ENCODE results near the gene NAPG.
A peak's percentile ranks its signal among the peaks of the same experiment; 100 is the strongest.
"Not testable (repeated sequence)": the region's sequence is repeated elsewhere in the genome, so short reads cannot be mapped to it uniquely, and the experiment has no call there.

Gene NAPG

DNA sequence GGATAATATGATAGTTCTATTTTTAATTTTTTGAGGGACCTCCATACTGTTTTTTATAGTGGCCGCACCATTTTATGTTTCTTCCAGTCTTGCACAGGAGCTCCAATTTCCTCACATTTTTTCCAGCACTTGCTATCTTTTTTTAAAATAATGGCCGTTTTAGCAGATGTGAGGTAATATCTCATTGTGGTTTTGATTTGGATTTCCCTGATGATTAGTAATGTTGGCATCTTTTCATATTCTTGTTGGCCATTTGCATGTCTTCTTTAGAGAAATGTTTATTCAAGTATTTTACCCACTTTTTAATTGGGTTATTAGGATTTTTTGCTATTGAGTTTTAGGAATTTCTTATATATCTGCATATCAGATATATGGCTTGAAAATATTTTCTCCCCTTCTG is 29.9 kb upstream of the NAPG start:
- in situ Hi-C loops (cut with MboI; ENCODE audit: low sequenced_read_pairs) = no loop called here
- no peaks in the 10 kb centered on the region for H3K4me1 ChIP-seq
- H3K27me3 ChIP-seq (ENCODE audit: low read depth) = no peaks in the 10 kb centered on the region
- no peak overlapping the region for H3K4me3 ChIP-seq
- H3K36me3 ChIP-seq (replicated peaks) = no peaks in the 10 kb centered on the region
- DNase-seq (ENCODE audit: low spot score in 2 of 2) = no peak
- H3K9me3 ChIP-seq = no peaks in the 10 kb centered on the region

DNA sequence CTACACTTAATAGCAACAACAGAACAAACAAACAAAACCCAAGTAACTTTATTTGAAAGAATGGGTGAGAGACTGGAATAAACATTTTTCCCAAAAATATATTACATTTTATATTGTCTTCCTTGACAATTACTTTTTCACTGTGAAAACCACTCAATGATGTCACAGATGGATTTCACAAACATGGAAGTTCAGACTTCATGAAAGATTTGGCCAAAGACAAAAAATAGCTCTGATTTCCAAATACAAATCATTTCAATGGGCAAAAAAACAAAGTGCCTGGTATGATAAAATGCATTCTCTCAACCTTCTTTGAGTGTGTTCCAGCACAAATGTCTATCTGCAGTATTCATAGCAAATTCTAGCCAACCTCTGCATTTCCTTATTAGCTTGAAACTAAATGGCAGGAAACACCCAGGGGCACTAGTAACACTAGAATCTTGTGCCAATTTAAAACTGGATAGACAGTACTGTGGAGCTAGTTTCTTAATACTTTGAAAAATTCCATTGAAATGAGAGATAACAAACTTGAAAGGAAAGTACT is 28.5 kb upstream of the NAPG start:
- DNase-seq (ENCODE audit: low spot score in 2 of 2) = no peak
- in situ Hi-C loops (cut with MboI; ENCODE audit: low sequenced_read_pairs) = no loop called here

DNA sequence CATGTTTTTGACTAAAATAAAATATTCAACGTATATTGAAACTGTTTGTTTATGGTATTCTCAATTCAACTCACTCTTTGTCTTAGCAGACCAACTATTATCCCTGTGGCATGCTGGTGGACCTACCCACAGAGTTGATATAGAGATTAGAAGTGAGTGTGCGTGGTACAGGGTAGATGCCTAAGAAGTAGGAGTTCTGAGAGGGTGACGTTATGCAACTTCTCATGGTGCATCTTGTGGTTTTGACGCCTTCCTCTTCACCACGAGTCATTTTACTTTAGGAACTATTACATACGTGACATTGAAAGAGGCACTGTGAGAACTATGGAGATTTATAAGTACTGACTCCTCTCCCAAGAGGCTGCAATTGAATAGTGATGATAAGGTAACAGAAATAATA is 26.6 kb upstream of the NAPG start:
- in situ Hi-C loops (cut with MboI; ENCODE audit: low sequenced_read_pairs) = no loop called here
- Histone ChIP-seq H3K9me3 (no peaks in the 10 kb centered on the region), H3K4me1 (no peaks in the 10 kb centered on the region), H3K27me3 (ENCODE audit: low read depth) (no peaks in the 10 kb centered on the region), H3K4me3 (no peak overlapping the region), H3K36me3 (replicated peaks) (no peaks in the 10 kb centered on the region)
- DNase-seq (ENCODE audit: low spot score in 2 of 2) = no peak

More for the DNA sequence above, 28.5 kb upstream of the NAPG start:
- H3K9me3 ChIP-seq = no peaks in the 10 kb centered on the region
- H3K4me1 ChIP-seq = no peaks in the 10 kb centered on the region
- no peaks in the 10 kb centered on the region for H3K27me3 ChIP-seq (ENCODE audit: low read depth)
- H3K4me3 ChIP-seq = no peak overlapping the region
- no peaks in the 10 kb centered on the region for H3K36me3 ChIP-seq (replicated peaks)

DNA sequence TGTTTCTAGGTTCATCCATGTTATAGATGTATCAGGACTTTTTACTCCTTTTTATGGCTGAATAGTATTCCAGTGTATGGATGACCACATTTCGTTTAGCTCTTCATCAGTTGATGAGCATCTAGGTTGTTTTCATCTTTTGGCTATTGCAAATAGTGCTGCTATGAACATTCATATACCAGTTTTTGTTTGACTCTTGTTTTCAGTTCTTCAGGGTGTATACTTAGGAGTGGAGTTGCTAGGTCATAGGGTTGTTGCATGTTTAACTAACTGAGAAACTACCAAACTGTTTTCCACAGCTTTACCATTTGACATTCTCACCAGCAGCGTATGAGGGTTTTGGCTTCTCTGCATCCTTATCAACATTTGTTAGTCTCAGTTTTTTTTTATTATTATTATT is 25.8 kb upstream of the NAPG start:
- in situ Hi-C loops (cut with MboI; ENCODE audit: low sequenced_read_pairs) = no loop called here
- H3K36me3 ChIP-seq (replicated peaks) = no peaks in the 10 kb centered on the region
- no peaks in the 10 kb centered on the region for H3K27me3 ChIP-seq (ENCODE audit: low read depth)
- no peak overlapping the region for H3K4me3 ChIP-seq
- H3K4me1 ChIP-seq = no peaks in the 10 kb centered on the region
- no peaks in the 10 kb centered on the region for H3K9me3 ChIP-seq
- DNase-seq (ENCODE audit: low spot score in 2 of 2) = no peak

DNA sequence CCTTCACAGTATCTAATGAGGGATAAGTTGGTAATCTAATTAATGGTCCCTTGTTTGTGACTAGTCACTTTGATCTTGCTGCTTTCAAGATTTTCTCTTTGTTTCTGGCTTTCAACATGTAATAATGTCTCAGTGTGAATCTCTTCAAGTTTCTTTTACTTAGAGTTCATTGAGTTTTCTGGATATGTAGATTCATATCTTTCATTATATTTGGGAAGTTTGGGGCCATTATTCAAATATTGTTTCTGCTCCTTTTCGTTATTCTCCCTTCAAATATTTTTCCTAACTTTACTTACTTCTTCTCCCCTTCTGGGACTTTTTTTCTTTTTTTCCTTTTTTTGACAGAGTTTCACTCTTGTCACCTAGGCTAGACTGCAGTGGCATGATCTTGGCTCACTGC is 21.1 kb upstream of the NAPG start:
- in situ Hi-C loops (cut with MboI; ENCODE audit: low sequenced_read_pairs) = no loop called here
- Histone ChIP-seq H3K4me1 (no peaks in the 10 kb centered on the region), H3K9me3 (no peaks in the 10 kb centered on the region), H3K27me3 (ENCODE audit: low read depth) (no peaks in the 10 kb centered on the region), H3K36me3 (replicated peaks) (no peaks in the 10 kb centered on the region), H3K4me3 (no peak overlapping the region)
- no peak for DNase-seq (ENCODE audit: low spot score in 2 of 2)

DNA sequence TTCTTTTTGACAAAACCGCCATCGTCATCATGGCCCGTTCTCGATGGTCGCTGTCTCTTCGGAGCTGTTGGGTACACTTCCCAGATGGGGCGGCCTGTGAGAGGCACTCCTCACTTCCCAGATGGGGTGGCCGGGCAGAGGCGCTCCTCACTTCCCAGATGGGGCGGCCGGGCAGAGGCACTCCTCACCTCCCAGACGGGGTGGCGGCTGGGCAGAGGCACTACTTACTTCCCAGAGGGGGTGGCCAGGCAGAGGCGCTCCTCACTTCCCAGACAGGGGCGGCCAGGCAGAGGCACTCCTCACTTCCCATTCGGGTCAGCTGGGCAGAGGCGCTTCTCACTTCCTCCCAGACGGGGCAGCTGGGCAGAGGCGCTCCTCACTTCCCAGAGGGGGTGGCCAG is 19.9 kb upstream of the NAPG start:
- in situ Hi-C loops (cut with MboI; ENCODE audit: low sequenced_read_pairs); DNase-seq (ENCODE audit: low spot score in 2 of 2); H3K9me3 ChIP-seq; H3K27me3 ChIP-seq (ENCODE audit: low read depth); H3K4me3 ChIP-seq; H3K36me3 ChIP-seq (replicated peaks); H3K4me1 ChIP-seq: not testable (repeated sequence)

DNA sequence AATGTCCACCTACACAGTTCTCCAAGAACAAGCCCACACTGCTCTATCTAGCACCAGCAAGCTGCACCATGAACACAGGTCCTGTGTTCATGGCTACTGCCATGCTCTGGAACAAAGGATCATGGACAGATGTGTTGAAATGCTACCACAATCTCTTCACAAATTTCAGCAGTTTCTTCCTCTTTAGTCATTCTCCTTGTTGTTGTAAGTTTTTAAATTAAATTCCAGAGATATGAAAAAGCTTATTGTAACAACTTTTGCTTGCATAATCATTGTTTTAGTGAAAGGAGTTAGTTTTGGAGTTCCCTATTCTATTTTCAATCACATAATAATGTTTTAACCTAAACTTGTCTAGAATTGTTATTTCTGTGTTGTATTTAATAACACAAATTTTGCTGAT is 17.2 kb upstream of the NAPG start:
- Histone ChIP-seq H3K36me3 (replicated peaks) (no peaks in the 10 kb centered on the region), H3K4me1 (no peaks in the 10 kb centered on the region), H3K27me3 (ENCODE audit: low read depth) (no peaks in the 10 kb centered on the region), H3K4me3 (no peak overlapping the region), H3K9me3 (no peaks in the 10 kb centered on the region)
- in situ Hi-C loops (cut with MboI; ENCODE audit: low sequenced_read_pairs) = no loop called here
- no peak for DNase-seq (ENCODE audit: low spot score in 2 of 2)

DNA sequence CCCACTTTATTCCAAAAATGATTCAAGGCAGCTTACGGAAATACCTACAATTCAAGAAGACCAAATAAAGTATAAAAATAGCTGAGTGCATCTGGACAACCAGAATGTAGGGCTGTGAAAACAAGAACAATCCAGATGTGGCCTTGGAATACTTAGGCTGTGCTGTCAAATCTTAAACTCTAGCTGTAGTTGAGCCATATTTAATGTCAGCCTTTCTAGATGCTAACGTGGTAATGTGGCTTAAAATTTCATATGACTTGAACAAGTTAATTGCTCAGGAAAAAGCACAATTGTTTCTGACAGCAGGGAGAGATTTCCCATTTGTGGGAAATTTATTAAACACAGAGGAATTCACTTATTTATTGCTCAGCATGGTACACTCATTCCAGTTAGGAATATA is 14.6 kb upstream of the NAPG start:
- no peaks in the 10 kb centered on the region for H3K4me1 ChIP-seq
- no peak overlapping the region for H3K4me3 ChIP-seq
- in situ Hi-C loops (cut with MboI; ENCODE audit: low sequenced_read_pairs) = no loop called here
- H3K9me3 ChIP-seq = no peaks in the 10 kb centered on the region
- 0 out of 2 replicates have a peak, but pooled peaks cover 2% of the 10 kb centered on the region for H3K27me3 ChIP-seq (ENCODE audit: low read depth)
- DNase-seq (ENCODE audit: low spot score in 2 of 2) = no peak
- H3K36me3 ChIP-seq (replicated peaks) = no peaks in the 10 kb centered on the region

DNA sequence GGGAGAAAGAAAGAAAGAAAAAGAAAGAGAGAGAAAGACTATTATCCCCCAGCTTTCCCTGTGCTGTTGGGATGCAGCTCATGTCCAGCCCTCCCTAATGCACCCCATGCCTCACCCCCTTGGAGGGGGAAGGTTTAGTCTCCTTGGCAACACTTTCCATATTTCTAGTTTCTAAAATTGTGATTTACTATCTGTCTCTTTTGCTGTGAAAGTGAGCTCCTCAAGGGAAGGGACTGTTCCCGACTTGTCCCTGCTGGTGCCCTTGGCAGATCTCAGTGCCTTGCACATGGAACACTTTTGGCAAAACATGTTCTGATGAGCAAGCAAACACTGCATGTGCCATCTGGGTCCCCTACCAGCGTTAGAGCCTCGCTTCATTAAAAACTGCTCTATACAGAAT is 11.7 kb upstream of the NAPG start:
- Histone ChIP-seq H3K4me3 (no peak overlapping the region), H3K4me1 (no peaks in the 10 kb centered on the region), H3K27me3 (ENCODE audit: low read depth) (0 out of 2 replicates have a peak, but pooled peaks cover 11% of the 10 kb centered on the region), H3K9me3 (no peaks in the 10 kb centered on the region), H3K36me3 (replicated peaks) (no peaks in the 10 kb centered on the region)
- DNase-seq (ENCODE audit: low spot score in 2 of 2) = no peak
- in situ Hi-C loops (cut with MboI; ENCODE audit: low sequenced_read_pairs) = no loop called here

DNA sequence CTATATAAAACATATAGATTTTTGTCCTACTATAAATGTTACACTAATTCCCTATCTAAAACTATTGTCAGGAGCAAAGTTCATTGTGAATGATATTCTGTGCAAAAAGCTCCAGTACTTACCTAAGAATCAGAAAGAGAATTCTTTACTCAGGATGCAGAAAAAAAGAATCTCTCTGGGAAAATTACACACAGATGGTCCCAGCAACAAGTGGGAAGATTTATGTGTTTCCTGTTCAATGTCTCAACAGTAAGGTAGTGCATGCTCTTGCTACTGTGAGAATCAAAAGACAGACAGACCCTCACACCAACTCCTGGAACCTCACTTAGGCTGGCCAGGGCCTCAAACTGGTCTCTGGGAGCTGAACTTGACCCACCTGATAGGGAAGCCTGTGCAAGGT is 11.2 kb upstream of the NAPG start:
- Histone ChIP-seq H3K4me1 (peaks cover under 1% of the 10 kb centered on the region), H3K27me3 (ENCODE audit: low read depth) (0 out of 2 replicates have a peak, but pooled peaks cover 11% of the 10 kb centered on the region), H3K4me3 (no peak overlapping the region), H3K36me3 (replicated peaks) (no peaks in the 10 kb centered on the region), H3K9me3 (no peaks in the 10 kb centered on the region)
- DNase-seq (ENCODE audit: low spot score in 2 of 2) = no peak
- in situ Hi-C loops (cut with MboI; ENCODE audit: low sequenced_read_pairs) = no loop called here

DNA sequence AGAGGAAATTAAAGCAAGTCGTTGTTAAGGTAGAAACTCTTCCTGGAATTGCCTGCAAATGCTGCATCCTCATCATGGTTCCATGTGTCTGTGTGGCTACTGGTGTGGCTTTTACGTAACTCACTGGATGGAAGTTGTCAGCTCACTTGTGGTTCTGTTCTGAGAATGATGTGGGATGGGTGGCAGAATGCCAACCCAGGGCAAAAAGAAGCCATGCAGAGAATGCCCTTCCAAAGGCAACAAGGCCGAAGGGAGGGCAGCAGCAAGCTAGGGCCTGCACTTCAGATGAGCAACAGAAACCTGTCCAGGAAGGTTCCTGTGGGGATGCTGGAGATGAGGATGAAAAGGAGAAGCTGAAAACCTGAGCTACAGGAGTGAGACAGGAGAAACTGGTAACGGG is 10.4 kb upstream of the NAPG start:
- no peaks in the 10 kb centered on the region for H3K36me3 ChIP-seq (replicated peaks)
- in situ Hi-C loops (cut with MboI; ENCODE audit: low sequenced_read_pairs) = no loop called here
- no peaks in the 10 kb centered on the region for H3K9me3 ChIP-seq
- H3K4me3 ChIP-seq = no peak overlapping the region
- H3K27me3 ChIP-seq (ENCODE audit: low read depth) = 0 out of 2 replicates have a peak, but pooled peaks cover 14% of the 10 kb centered on the region
- peaks cover 4% of the 10 kb centered on the region for H3K4me1 ChIP-seq
- no peak for DNase-seq (ENCODE audit: low spot score in 2 of 2)

DNA sequence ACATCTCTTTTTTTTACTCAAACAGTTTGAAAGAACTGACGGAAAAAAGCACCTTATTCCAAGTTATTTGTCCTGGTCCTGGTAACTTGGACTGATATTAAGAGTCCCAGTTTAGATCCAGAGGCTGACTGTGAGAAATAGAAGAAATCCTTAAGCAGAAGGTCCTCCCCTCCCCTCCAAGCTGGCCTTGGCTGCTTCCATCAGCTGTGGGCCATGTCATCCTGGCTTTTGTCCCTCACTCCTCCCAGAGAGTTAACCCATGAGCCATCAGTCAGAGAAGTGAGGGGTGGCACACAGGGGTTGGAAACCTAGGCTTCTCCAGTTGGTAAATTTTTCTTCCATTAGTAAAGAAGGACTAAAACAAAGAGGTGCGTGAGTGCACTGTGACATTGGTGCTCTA is 9.7 kb upstream of the NAPG start:
- Histone ChIP-seq H3K4me1 (peaks cover 4% of the 10 kb centered on the region), H3K36me3 (replicated peaks) (no peaks in the 10 kb centered on the region), H3K4me3 (no peak overlapping the region), H3K27me3 (ENCODE audit: low read depth) (0 out of 2 replicates have a peak, but pooled peaks cover 14% of the 10 kb centered on the region), H3K9me3 (no peaks in the 10 kb centered on the region)
- in situ Hi-C loops (cut with MboI; ENCODE audit: low sequenced_read_pairs) = no loop called here
- DNase-seq (ENCODE audit: low spot score in 2 of 2) = no peak

DNA sequence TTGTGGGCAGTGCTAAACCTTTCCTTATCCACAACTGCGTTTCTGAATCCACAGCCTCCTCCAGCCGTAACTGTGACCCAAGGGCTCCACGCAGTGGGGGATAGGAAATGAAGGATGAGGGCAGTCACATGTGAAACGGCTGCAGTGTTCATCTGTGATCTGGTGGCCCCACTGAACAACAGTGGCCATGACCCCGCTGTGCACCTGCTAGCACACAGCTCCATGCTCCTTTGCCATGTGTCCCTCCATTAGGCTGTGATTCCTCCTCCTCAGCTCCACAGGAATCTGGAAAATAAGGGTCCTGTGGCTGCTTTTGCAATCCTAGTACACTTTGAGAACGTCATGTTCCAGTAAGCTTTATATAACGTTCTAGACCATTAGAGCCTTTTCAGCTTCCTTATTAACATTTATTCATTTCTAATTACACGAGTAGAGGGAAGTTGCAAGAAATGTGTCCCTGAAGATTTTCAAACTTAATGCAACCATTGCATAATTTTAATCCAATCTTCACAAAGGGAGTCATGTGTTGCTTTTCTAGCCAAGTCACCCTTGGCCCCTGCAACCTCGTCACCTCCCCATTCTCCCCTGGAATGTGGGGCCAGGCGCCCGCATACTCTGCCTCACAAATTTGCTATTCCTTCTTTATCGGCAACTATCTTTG is 7.1 kb upstream of the NAPG start:
- Histone ChIP-seq H3K27me3 (ENCODE audit: low read depth) (0 out of 2 replicates have a peak, but pooled peaks cover 14% of the 10 kb centered on the region), H3K9me3 (no peaks in the 10 kb centered on the region), H3K4me1 (peaks cover 4% of the 10 kb centered on the region), H3K4me3 (no peak overlapping the region), H3K36me3 (replicated peaks) (no peaks in the 10 kb centered on the region)
- DNase-seq (ENCODE audit: low spot score in 2 of 2) = peak in 1 of 2 experiments; percentile 29
- in situ Hi-C loops (cut with MboI; ENCODE audit: low sequenced_read_pairs) = no loop called here

DNA sequence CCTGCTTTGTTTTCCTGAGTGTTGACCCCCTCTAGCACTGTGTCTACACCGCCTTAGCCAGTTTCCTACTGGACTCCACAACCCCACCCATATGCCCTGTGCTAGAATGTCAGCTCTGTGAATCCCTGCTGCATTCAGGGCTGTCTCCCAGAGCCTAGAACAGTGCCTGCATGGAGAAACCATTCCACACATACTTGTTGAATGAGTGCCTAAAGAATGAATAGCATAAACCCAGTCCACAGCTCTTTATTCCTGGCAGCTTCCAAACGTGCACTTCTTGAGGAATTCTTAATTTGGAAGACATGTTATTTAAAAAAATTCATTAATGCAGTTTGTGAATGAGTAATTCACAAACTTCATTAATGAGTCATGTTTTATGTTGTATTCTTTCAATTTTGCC is 6.5 kb upstream of the NAPG start:
- H3K27me3 ChIP-seq (ENCODE audit: low read depth) = 0 out of 2 replicates have a peak, but pooled peaks cover 14% of the 10 kb centered on the region
- in situ Hi-C loops (cut with MboI; ENCODE audit: low sequenced_read_pairs) = no loop called here
- H3K4me1 ChIP-seq = peaks cover 4% of the 10 kb centered on the region
- DNase-seq (ENCODE audit: low spot score in 2 of 2) = no peak
- H3K4me3 ChIP-seq = no peak overlapping the region
- no peaks in the 10 kb centered on the region for H3K9me3 ChIP-seq
- H3K36me3 ChIP-seq (replicated peaks) = no peaks in the 10 kb centered on the region

Data from HAP-1 (cell line).